ENCODE data around the gene TAF1B.
"Not testable (repeated sequence)": the region's sequence is repeated elsewhere in the genome, so short reads cannot be mapped to it uniquely, and the experiment has no call there.

The TAF1B gene

GRCh38 chr2:9847140-9847539 lies 3.9 kb downstream of the TAF1B start:
- 95 to 98% methylated on average over 4 of the region's 4 CpGs for WGBS, 2 experiments
- no peak overlapping the region for H3K4me3 ChIP-seq (ENCODE audit: insufficient read depth, low read depth, low read length)
- H3K27me3 ChIP-seq (ENCODE audit: control insufficient read depth, insufficient read depth, low read length, poor library complexity, severe bottlenecking) = no peaks in the 10 kb centered on the region
- H3K4me1 ChIP-seq (ENCODE audit: control insufficient read depth, insufficient read depth, low read length) = peaks cover 8% of the 10 kb centered on the region
- peaks cover 28% of the 10 kb centered on the region for H3K36me3 ChIP-seq (ENCODE audit: control insufficient read depth, insufficient read depth, low read length)
- no peak overlapping the region for H3K27ac ChIP-seq (ENCODE audit: insufficient read depth, low read depth, low read length, poor library complexity, severe bottlenecking)
- no peaks in the 10 kb centered on the region for H3K9me3 ChIP-seq (ENCODE audit: control insufficient read depth, low read length)

- H3K4me3 ChIP-seq (ENCODE audit: insufficient read depth, low read depth, low read length) = no peak overlapping the region
- no peaks in the 10 kb centered on the region for H3K4me1 ChIP-seq (ENCODE audit: control insufficient read depth, insufficient read depth, low read length)
- 93 to 96% methylated on average over 2 of the region's 2 CpGs for WGBS, 2 experiments
- peaks cover 69% of the 10 kb centered on the region for H3K36me3 ChIP-seq (ENCODE audit: control insufficient read depth, insufficient read depth, low read length)
- H3K27ac ChIP-seq (ENCODE audit: insufficient read depth, low read depth, low read length, poor library complexity, severe bottlenecking) = no peak overlapping the region
- H3K27me3 ChIP-seq (ENCODE audit: control insufficient read depth, insufficient read depth, low read length, poor library complexity, severe bottlenecking) = no peaks in the 10 kb centered on the region
- H3K9me3 ChIP-seq (ENCODE audit: control insufficient read depth, low read length) = no peaks in the 10 kb centered on the region
These were observed 9.6 kb downstream of the TAF1B start for GRCh38 chr2:9852881-9853280.

GRCh38 chr2:9857814-9858729 lies 14.8 kb downstream of the TAF1B start:
- H3K27ac ChIP-seq (ENCODE audit: insufficient read depth, low read depth, low read length, poor library complexity, severe bottlenecking) = no peak overlapping the region
- no peaks in the 10 kb centered on the region for H3K27me3 ChIP-seq (ENCODE audit: control insufficient read depth, insufficient read depth, low read length, poor library complexity, severe bottlenecking)
- peaks cover 11% of the 10 kb centered on the region for H3K9me3 ChIP-seq (ENCODE audit: control insufficient read depth, low read length)
- peaks cover 78% of the 10 kb centered on the region for H3K36me3 ChIP-seq (ENCODE audit: control insufficient read depth, insufficient read depth, low read length)
- no peaks in the 10 kb centered on the region for H3K4me1 ChIP-seq (ENCODE audit: control insufficient read depth, insufficient read depth, low read length)
- 94 to 96% methylated on average over 7 of the region's 7 CpGs for WGBS, 2 experiments
- H3K4me3 ChIP-seq (ENCODE audit: insufficient read depth, low read depth, low read length) = no peak overlapping the region

- Histone ChIP-seq H3K36me3 (ENCODE audit: control insufficient read depth, insufficient read depth, low read length) (peaks cover 71% of the 10 kb centered on the region), H3K27ac (ENCODE audit: insufficient read depth, low read depth, low read length, poor library complexity, severe bottlenecking) (no peak overlapping the region), H3K9me3 (ENCODE audit: control insufficient read depth, low read length) (peaks cover 11% of the 10 kb centered on the region), H3K4me3 (ENCODE audit: insufficient read depth, low read depth, low read length) (no peak overlapping the region), H3K27me3 (ENCODE audit: control insufficient read depth, insufficient read depth, low read length, poor library complexity, severe bottlenecking) (no peaks in the 10 kb centered on the region), H3K4me1 (ENCODE audit: control insufficient read depth, insufficient read depth, low read length) (no peaks in the 10 kb centered on the region)
- 88 to 92% methylated on average over 5 of the region's 5 CpGs for WGBS, 2 experiments
These were observed 15.4 kb downstream of the TAF1B start for GRCh38 chr2:9858730-9859068.

GRCh38 chr2:9860922-9861580 lies 17.8 kb downstream of the TAF1B start:
- H3K27me3 ChIP-seq (ENCODE audit: control insufficient read depth, insufficient read depth, low read length, poor library complexity, severe bottlenecking); H3K4me3 ChIP-seq (ENCODE audit: insufficient read depth, low read depth, low read length); H3K4me1 ChIP-seq (ENCODE audit: control insufficient read depth, insufficient read depth, low read length); H3K27ac ChIP-seq (ENCODE audit: insufficient read depth, low read depth, low read length, poor library complexity, severe bottlenecking): not testable (repeated sequence)
- WGBS, 2 experiments = 97% methylated on average over 21 of the region's 21 CpGs
- Histone ChIP-seq H3K36me3 (ENCODE audit: control insufficient read depth, insufficient read depth, low read length) (peaks cover 49% of the 10 kb centered on the region), H3K9me3 (ENCODE audit: control insufficient read depth, low read length) (peaks cover 11% of the 10 kb centered on the region)

- H3K4me3 ChIP-seq (ENCODE audit: insufficient read depth, low read depth, low read length) = no peak overlapping the region
- H3K27ac ChIP-seq (ENCODE audit: insufficient read depth, low read depth, low read length, poor library complexity, severe bottlenecking) = no peak overlapping the region
- no peaks in the 10 kb centered on the region for H3K9me3 ChIP-seq (ENCODE audit: control insufficient read depth, low read length)
- no peaks in the 10 kb centered on the region for H3K27me3 ChIP-seq (ENCODE audit: control insufficient read depth, insufficient read depth, low read length, poor library complexity, severe bottlenecking)
- no peaks in the 10 kb centered on the region for H3K4me1 ChIP-seq (ENCODE audit: control insufficient read depth, insufficient read depth, low read length)
- WGBS, 2 experiments = 95 to 97% methylated on average over 6 of the region's 6 CpGs
- H3K36me3 ChIP-seq (ENCODE audit: control insufficient read depth, insufficient read depth, low read length) = peaks cover 20% of the 10 kb centered on the region
These were observed 24.6 kb downstream of the TAF1B start for GRCh38 chr2:9867881-9868280.

- H3K27ac ChIP-seq (ENCODE audit: insufficient read depth, low read depth, low read length, poor library complexity, severe bottlenecking) = no peak overlapping the region
- H3K9me3 ChIP-seq (ENCODE audit: control insufficient read depth, low read length) = no peaks in the 10 kb centered on the region
- no peak overlapping the region for H3K4me3 ChIP-seq (ENCODE audit: insufficient read depth, low read depth, low read length)
- 100% methylated on average over 1 of the region's 1 CpG for WGBS, 2 experiments
- H3K27me3 ChIP-seq (ENCODE audit: control insufficient read depth, insufficient read depth, low read length, poor library complexity, severe bottlenecking) = no peaks in the 10 kb centered on the region
- H3K4me1 ChIP-seq (ENCODE audit: control insufficient read depth, insufficient read depth, low read length) = peaks cover 11% of the 10 kb centered on the region
- H3K36me3 ChIP-seq (ENCODE audit: control insufficient read depth, insufficient read depth, low read length) = peaks cover 41% of the 10 kb centered on the region
These were observed 30.1 kb downstream of the TAF1B start for GRCh38 chr2:9873337-9873736.

GRCh38 chr2:9877026-9877425 lies 33.8 kb downstream of the TAF1B start:
- Histone ChIP-seq H3K4me1 (ENCODE audit: control insufficient read depth, insufficient read depth, low read length) (peaks cover 11% of the 10 kb centered on the region), H3K9me3 (ENCODE audit: control insufficient read depth, low read length) (no peaks in the 10 kb centered on the region), H3K27me3 (ENCODE audit: control insufficient read depth, insufficient read depth, low read length, poor library complexity, severe bottlenecking) (no peaks in the 10 kb centered on the region), H3K4me3 (ENCODE audit: insufficient read depth, low read depth, low read length) (no peak overlapping the region), H3K36me3 (ENCODE audit: control insufficient read depth, insufficient read depth, low read length) (peaks cover 32% of the 10 kb centered on the region), H3K27ac (ENCODE audit: insufficient read depth, low read depth, low read length, poor library complexity, severe bottlenecking) (no peak overlapping the region)
- 67 to 73% methylated on average over 2 of the region's 2 CpGs for WGBS, 2 experiments

GRCh38 chr2:9877726-9878125 lies 34.5 kb downstream of the TAF1B start:
- WGBS, 2 experiments = 82 to 91% methylated on average over 1 to 2 of the region's 2 CpGs
- Histone ChIP-seq H3K4me1 (ENCODE audit: control insufficient read depth, insufficient read depth, low read length) (peaks cover 11% of the 10 kb centered on the region), H3K27ac (ENCODE audit: insufficient read depth, low read depth, low read length, poor library complexity, severe bottlenecking) (peak overlapping the region; percentile 55), H3K4me3 (ENCODE audit: insufficient read depth, low read depth, low read length) (no peak overlapping the region), H3K27me3 (ENCODE audit: control insufficient read depth, insufficient read depth, low read length, poor library complexity, severe bottlenecking) (no peaks in the 10 kb centered on the region), H3K36me3 (ENCODE audit: control insufficient read depth, insufficient read depth, low read length) (peaks cover 28% of the 10 kb centered on the region), H3K9me3 (ENCODE audit: control insufficient read depth, low read length) (no peaks in the 10 kb centered on the region)

GRCh38 chr2:9879455-9880194 lies 36.4 kb downstream of the TAF1B start:
- Histone ChIP-seq H3K4me3 (ENCODE audit: insufficient read depth, low read depth, low read length) (no peak overlapping the region), H3K27ac (ENCODE audit: insufficient read depth, low read depth, low read length, poor library complexity, severe bottlenecking) (no peak overlapping the region), H3K4me1 (ENCODE audit: control insufficient read depth, insufficient read depth, low read length) (peaks cover 20% of the 10 kb centered on the region), H3K27me3 (ENCODE audit: control insufficient read depth, insufficient read depth, low read length, poor library complexity, severe bottlenecking) (no peaks in the 10 kb centered on the region), H3K9me3 (ENCODE audit: control insufficient read depth, low read length) (no peaks in the 10 kb centered on the region), H3K36me3 (ENCODE audit: control insufficient read depth, insufficient read depth, low read length) (peaks cover 20% of the 10 kb centered on the region)
- WGBS, 2 experiments = 95 to 98% methylated on average over 7 of the region's 7 CpGs
